Measurements from ENCODE around the gene HPCAL1.

Gene HPCAL1

DNA sequence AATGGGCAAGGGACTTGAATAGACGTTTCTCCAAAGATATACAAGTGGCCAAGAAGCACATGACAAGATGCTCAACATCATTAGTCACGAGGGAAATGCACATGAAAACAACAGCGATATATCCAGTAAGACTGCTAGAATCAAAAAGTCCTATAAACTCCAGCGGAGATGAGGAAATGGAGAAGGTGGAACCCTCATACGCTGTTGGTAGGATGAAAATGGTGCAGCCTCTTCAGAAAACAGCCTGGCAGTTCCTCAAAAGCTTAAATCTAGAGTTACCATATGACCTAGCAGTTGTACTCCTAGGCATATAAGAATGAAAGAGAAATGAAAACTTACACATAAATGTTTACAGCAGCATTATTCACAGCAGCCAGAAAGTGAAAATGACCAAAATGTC, 48.1 kb downstream of the HPCAL1 start:
- no peak overlapping the region for H3K4me3 ChIP-seq (ENCODE audit: low read depth, low read length)
- DNase-seq (ENCODE audit: low read depth, low spot score), result no peak
- ChIA-PET POLR2A (no interaction called here), CTCF (interaction anchor here (1.4 kb wide), 1 partner anchor 226 kb away, joined by 4 read pairs; no protein-coding TSS in a partner anchor)
- no peak for TF ChIP-seq CTCF (IDR thresholded peaks at IDR 0.05; ENCODE audit: insufficient read depth, low read length, missing control alignments)

DNA sequence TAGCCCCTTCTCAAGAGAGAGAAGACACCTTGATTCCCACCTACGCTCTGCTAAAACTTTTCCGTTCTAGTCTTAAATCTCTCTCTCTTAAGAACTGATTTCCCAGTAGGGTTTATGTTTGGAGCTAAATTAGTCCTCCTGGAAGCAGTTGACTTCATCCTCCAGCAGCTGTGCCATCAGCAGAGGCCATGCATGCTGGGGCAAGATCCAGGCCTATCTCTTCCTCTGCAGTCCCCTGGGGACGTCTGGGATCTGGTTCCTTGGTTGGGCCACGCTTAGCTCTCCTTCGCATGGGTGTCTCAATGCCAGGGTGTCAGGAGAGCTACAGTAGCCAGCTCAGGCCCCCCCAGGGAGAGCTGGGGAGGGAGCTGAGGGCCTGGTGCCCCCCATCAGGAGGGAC, 49.7 kb downstream of the HPCAL1 start:
- DNase-seq (ENCODE audit: low read depth, low spot score), result no peak
- POLR2A ChIA-PET, result no interaction called here
- TF ChIP-seq CTCF (IDR thresholded peaks at IDR 0.05; ENCODE audit: insufficient read depth, low read length, missing control alignments), result no peak
- no peak overlapping the region for H3K4me3 ChIP-seq (ENCODE audit: low read depth, low read length)
- CTCF ChIA-PET, result interaction anchor here (0.7 to 1.5 kb wide), 2 partner anchors 57 to 227 kb away, joined by 3 to 5 read pairs; no protein-coding TSS in a partner anchor

GRCh38 chr2:10352972-10353371, 50.3 kb downstream of the HPCAL1 start:
- TF ChIP-seq CTCF (IDR thresholded peaks at IDR 0.05; ENCODE audit: insufficient read depth, low read length, missing control alignments), result no peak
- ChIA-PET CTCF (interaction anchor here (0.7 to 1.5 kb wide), 2 partner anchors 56 to 228 kb away, joined by 3 to 5 read pairs; no protein-coding TSS in a partner anchor), POLR2A (interaction anchor here (0.8 kb wide), 1 partner anchor 9 kb away, joined by 3 read pairs; no protein-coding TSS in a partner anchor)
- DNase-seq (ENCODE audit: low read depth, low spot score), result no peak
- H3K4me3 ChIP-seq (ENCODE audit: low read depth, low read length), result no peak overlapping the region

- no peak for DNase-seq (ENCODE audit: low read depth, low spot score)
- ChIA-PET CTCF (interaction anchor here (1.0 kb wide), 1 partner anchor 175 kb away, joined by 3 read pairs; no protein-coding TSS in a partner anchor), POLR2A (interaction anchor here (0.8 kb wide), 1 partner anchor 10 kb away, joined by 3 read pairs; no protein-coding TSS in a partner anchor)
- no peak for TF ChIP-seq CTCF (IDR thresholded peaks at IDR 0.05; ENCODE audit: insufficient read depth, low read length, missing control alignments)
- no peak overlapping the region for H3K4me3 ChIP-seq (ENCODE audit: low read depth, low read length)
Measured at GRCh38 chr2:10353931-10354330, 51.2 kb downstream of the HPCAL1 start.

DNA sequence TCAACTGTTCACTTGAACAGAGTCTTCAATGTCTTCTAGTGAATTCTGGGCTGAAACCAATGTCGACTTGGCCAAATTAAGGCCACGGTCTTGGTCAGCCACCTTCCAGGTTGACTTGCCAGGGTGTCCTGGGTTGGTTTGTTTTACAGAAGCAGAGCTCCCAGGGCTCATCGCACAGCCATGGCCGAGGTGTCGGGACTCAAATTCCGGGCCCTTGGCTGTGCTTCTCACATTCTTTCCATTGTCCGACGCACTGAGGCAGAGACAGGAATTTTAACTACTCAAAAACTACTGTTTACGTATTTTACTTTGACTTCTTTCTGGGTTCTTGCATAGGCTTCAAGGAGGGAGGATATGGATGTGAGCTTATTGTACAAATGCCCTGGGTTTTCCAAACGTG, 51.7 kb downstream of the HPCAL1 start:
- DNase-seq (ENCODE audit: low read depth, low spot score), result no peak
- H3K4me3 ChIP-seq (ENCODE audit: low read depth, low read length), result no peak overlapping the region
- ChIA-PET POLR2A (no interaction called here), CTCF (interaction anchor here (1.0 kb wide), 1 partner anchor 175 kb away, joined by 3 read pairs; no protein-coding TSS in a partner anchor)
- TF ChIP-seq CTCF (IDR thresholded peaks at IDR 0.05; ENCODE audit: insufficient read depth, low read length, missing control alignments), result no peak

- DNase-seq (ENCODE audit: low read depth, low spot score), result no peak
- no peak overlapping the region for H3K4me3 ChIP-seq (ENCODE audit: low read depth, low read length)
- no peak for TF ChIP-seq CTCF (IDR thresholded peaks at IDR 0.05; ENCODE audit: insufficient read depth, low read length, missing control alignments)
- ChIA-PET CTCF (no interaction called here), POLR2A (no interaction called here)
Measured at GRCh38 chr2:10355471-10356438, 53.1 kb downstream of the HPCAL1 start.

All from AG04449 (cell line).